SKM-1 (cell line): ENCODE measurements around the gene PAX7.

ENCODE experiments used
- DNase-seq: peaks from one replicate; lab custom pipeline; 2025; ENCODE audit not compliant: unreplicated experiment; lab: John Stamatoyannopoulos, UW

Gene PAX7

GRCh38 chr1:18792747-18793146 lies 162.1 kb downstream of the PAX7 start:
- no peak for DNase-seq

- no peak for DNase-seq
Observed at GRCh38 chr1:18793164-18793563, 162.5 kb downstream of the PAX7 start.

- no peak for DNase-seq
Observed at GRCh38 chr1:18794051-18794450, 163.4 kb downstream of the PAX7 start.

- DNase-seq = no peak
Observed at GRCh38 chr1:18794561-18794960, 163.9 kb downstream of the PAX7 start.

- DNase-seq = no peak
Observed at GRCh38 chr1:18795002-18795689, 164.5 kb downstream of the PAX7 start.

- DNase-seq = no peak
Observed at GRCh38 chr1:18796950-18797349, 166.3 kb downstream of the PAX7 start.
